ENCODE measurements around the gene COL28A1. TPM values are rescaled to one million over a fixed set of nuclear protein-coding genes. Genes with fewer than 3 reads are reported as not detected.

COL28A1 gene
- total and polyA plus RNA-seq, 2 experiments from 2014 or later, result 0.31 to 0.70 TPM

GRCh38 chr7:7408001-7408770, 127.5 kb downstream of the COL28A1 start:
- H3K4me1 ChIP-seq (ENCODE audit: insufficient read depth), result no peaks in the 10 kb centered on the region
- no peaks in the 10 kb centered on the region for H3F3A ChIP-seq (replicated peaks; ENCODE audit: low read depth)
- Mint-ChIP-seq H3K27me3 (ENCODE audit: insufficient read depth, low read depth, poor library complexity) (no peaks in the 10 kb centered on the region), H3K4me1 (0 out of 3 replicates have a peak, but pooled peaks cover 2% of the 10 kb centered on the region), H3K4me3 (no peak overlapping the region), H3K36me3 (ENCODE audit: low read depth) (peaks cover 12% of the 10 kb centered on the region; the same call in 2 of the 3 replicates), H3K27ac (no peak overlapping the region), H3K9me3 (peaks cover 19% of the 10 kb centered on the region; the same call in 2 of the 3 replicates)
- H3K27ac ChIP-seq (ENCODE audit: low read depth), result no peak overlapping the region
- H3K9me2 ChIP-seq (ENCODE audit: insufficient read depth), result no peaks in the 10 kb centered on the region; the same call in 1 of the 2 replicates
- no peaks in the 10 kb centered on the region for H3K36me3 ChIP-seq (ENCODE audit: insufficient read depth)
- H2AFZ ChIP-seq, result no peak overlapping the region
- no peak for DNase-seq (ENCODE audit: low spot score)
- ATAC-seq, result no peak
- H4K20me1 ChIP-seq (replicated peaks; ENCODE audit: insufficient read depth), result no peaks in the 10 kb centered on the region
- H3K4me3 ChIP-seq, result no peak overlapping the region
- no peaks in the 10 kb centered on the region for H3K27me3 ChIP-seq (ENCODE audit: insufficient read depth)
- no peak overlapping the region for H3K4me2 ChIP-seq
- TF ChIP-seq NANOG (IDR thresholded peaks at IDR 0.05; ENCODE audit: borderline replicate concordance) (no peak), EZH2phosphoT487 (IDR thresholded peaks at IDR 0.05; ENCODE audit: unreplicated experiment) (no peak), ETS1 (IDR thresholded peaks at IDR 0.05) (no peak), STAT1 (IDR thresholded peaks at IDR 0.05; ENCODE audit: unreplicated experiment) (no peak), JUNB (IDR thresholded peaks at IDR 0.05; ENCODE audit: unreplicated experiment) (no peak), POLR2AphosphoS5 (IDR thresholded peaks at IDR 0.05; ENCODE audit: low read depth) (no peak), ZNF114 (CRISPR knock-in tag; IDR thresholded peaks at IDR 0.05) (no peak), CREB1 (CRISPR knock-in tag; IDR thresholded peaks at IDR 0.05; ENCODE audit: low read depth) (no peak), ZNF331 (CRISPR knock-in tag; IDR thresholded peaks at IDR 0.05; ENCODE audit: low read depth) (no peak), EZH2 (IDR thresholded peaks at IDR 0.05; ENCODE audit: low read depth, unreplicated experiment) (no peak)
- TF ChIP-seq, protein P1, sequence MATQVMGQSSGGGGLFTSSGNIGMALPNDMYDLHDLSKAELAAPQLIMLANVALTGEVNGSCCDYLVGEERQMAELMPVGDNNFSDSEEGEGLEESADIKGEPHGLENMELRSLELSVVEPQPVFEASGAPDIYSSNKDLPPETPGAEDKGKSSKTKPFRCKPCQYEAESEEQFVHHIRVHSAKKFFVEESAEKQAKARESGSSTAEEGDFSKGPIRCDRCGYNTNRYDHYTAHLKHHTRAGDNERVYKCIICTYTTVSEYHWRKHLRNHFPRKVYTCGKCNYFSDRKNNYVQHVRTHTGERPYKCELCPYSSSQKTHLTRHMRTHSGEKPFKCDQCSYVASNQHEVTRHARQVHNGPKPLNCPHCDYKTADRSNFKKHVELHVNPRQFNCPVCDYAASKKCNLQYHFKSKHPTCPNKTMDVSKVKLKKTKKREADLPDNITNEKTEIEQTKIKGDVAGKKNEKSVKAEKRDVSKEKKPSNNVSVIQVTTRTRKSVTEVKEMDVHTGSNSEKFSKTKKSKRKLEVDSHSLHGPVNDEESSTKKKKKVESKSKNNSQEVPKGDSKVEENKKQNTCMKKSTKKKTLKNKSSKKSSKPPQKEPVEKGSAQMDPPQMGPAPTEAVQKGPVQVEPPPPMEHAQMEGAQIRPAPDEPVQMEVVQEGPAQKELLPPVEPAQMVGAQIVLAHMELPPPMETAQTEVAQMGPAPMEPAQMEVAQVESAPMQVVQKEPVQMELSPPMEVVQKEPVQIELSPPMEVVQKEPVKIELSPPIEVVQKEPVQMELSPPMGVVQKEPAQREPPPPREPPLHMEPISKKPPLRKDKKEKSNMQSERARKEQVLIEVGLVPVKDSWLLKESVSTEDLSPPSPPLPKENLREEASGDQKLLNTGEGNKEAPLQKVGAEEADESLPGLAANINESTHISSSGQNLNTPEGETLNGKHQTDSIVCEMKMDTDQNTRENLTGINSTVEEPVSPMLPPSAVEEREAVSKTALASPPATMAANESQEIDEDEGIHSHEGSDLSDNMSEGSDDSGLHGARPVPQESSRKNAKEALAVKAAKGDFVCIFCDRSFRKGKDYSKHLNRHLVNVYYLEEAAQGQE (IDR thresholded peaks at IDR 0.05; ENCODE audit: unreplicated experiment), result no peak
- TF ChIP-seq, protein P2, sequence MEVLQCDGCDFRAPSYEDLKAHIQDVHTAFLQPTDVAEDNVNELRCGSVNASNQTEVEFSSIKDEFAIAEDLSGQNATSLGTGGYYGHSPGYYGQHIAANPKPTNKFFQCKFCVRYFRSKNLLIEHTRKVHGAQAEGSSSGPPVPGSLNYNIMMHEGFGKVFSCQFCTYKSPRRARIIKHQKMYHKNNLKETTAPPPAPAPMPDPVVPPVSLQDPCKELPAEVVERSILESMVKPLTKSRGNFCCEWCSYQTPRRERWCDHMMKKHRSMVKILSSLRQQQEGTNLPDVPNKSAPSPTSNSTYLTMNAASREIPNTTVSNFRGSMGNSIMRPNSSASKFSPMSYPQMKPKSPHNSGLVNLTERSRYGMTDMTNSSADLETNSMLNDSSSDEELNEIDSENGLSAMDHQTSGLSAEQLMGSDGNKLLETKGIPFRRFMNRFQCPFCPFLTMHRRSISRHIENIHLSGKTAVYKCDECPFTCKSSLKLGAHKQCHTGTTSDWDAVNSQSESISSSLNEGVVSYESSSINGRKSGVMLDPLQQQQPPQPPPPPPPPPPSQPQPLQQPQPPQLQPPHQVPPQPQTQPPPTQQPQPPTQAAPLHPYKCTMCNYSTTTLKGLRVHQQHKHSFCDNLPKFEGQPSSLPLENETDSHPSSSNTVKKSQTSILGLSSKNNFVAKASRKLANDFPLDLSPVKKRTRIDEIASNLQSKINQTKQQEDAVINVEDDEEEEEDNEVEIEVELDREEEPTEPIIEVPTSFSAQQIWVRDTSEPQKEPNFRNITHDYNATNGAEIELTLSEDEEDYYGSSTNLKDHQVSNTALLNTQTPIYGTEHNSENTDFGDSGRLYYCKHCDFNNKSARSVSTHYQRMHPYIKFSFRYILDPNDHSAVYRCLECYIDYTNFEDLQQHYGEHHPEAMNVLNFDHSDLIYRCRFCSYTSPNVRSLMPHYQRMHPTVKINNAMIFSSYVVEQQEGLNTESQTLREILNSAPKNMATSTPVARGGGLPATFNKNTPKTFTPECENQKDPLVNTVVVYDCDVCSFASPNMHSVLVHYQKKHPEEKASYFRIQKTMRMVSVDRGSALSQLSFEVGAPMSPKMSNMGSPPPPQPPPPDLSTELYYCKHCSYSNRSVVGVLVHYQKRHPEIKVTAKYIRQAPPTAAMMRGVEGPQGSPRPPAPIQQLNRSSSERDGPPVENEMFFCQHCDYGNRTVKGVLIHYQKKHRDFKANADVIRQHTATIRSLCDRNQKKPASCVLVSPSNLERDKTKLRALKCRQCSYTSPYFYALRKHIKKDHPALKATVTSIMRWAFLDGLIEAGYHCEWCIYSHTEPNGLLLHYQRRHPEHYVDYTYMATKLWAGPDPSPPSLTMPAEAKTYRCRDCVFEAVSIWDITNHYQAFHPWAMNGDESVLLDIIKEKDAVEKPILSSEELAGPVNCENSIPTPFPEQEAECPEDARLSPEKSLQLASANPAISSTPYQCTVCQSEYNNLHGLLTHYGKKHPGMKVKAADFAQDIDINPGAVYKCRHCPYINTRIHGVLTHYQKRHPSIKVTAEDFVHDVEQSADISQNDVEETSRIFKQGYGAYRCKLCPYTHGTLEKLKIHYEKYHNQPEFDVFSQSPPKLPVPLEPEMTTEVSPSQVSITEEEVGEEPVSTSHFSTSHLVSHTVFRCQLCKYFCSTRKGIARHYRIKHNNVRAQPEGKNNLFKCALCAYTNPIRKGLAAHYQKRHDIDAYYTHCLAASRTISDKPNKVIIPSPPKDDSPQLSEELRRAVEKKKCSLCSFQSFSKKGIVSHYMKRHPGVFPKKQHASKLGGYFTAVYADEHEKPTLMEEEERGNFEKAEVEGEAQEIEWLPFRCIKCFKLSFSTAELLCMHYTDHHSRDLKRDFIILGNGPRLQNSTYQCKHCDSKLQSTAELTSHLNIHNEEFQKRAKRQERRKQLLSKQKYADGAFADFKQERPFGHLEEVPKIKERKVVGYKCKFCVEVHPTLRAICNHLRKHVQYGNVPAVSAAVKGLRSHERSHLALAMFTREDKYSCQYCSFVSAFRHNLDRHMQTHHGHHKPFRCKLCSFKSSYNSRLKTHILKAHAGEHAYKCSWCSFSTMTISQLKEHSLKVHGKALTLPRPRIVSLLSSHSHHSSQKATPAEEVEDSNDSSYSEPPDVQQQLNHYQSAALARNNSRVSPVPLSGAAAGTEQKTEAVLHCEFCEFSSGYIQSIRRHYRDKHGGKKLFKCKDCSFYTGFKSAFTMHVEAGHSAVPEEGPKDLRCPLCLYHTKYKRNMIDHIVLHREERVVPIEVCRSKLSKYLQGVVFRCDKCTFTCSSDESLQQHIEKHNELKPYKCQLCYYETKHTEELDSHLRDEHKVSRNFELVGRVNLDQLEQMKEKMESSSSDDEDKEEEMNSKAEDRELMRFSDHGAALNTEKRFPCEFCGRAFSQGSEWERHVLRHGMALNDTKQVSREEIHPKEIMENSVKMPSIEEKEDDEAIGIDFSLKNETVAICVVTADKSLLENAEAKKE (CRISPR knock-in tag; IDR thresholded peaks at IDR 0.05), result no peak
- TF ChIP-seq, protein P3, sequence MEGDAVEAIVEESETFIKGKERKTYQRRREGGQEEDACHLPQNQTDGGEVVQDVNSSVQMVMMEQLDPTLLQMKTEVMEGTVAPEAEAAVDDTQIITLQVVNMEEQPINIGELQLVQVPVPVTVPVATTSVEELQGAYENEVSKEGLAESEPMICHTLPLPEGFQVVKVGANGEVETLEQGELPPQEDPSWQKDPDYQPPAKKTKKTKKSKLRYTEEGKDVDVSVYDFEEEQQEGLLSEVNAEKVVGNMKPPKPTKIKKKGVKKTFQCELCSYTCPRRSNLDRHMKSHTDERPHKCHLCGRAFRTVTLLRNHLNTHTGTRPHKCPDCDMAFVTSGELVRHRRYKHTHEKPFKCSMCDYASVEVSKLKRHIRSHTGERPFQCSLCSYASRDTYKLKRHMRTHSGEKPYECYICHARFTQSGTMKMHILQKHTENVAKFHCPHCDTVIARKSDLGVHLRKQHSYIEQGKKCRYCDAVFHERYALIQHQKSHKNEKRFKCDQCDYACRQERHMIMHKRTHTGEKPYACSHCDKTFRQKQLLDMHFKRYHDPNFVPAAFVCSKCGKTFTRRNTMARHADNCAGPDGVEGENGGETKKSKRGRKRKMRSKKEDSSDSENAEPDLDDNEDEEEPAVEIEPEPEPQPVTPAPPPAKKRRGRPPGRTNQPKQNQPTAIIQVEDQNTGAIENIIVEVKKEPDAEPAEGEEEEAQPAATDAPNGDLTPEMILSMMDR (conservative IDR thresholded peaks at IDR 0.05; ENCODE audit: low read depth in 2 of 2), result no peak
- H3K79me2 ChIP-seq (replicated peaks; ENCODE audit: insufficient read depth), result no peaks in the 10 kb centered on the region
